GM18909 (cell line): ENCODE measurements around the gene SMYD2.

Experiments used
- ATAC-seq: cut with Tn5 transposase; IDR thresholded peaks from one replicate; pipeline ENCODE4 v1.9.1; 2021; ENCODE audit warnings: mild to moderate bottlenecking; ENCODE audit not compliant: unreplicated experiment, poor library complexity

SMYD2 gene

DNA sequence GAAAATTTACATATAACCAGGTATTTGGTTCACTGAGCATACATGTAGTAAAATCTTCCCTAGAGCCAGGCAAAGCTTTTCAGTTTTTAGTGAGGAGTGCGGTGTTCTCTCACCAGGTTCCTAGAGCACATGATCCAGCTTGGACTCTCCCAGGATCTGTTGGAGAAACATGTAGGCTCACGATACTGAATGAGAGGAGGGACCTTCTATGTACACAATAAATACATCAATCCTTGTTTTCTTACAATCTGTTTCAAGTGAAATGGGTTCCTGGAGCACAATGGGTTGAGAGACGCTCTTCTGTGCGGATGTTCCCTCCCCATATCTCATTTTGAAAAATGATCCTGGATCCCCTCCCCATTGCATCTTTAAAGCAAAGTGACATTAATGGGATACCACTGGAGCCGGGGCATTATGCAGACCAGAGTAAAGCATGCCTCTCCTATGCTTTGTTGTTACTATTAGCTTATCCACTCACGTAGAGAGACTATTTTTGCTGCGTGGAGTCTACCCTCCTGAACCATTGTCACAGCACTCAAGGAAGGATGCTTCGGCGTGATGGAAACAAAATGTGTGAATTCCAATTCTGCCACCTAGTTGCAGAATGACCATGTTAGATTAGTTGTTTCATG lies 19.3 kb downstream of the SMYD2 start:
- ATAC-seq, result no peak

DNA sequence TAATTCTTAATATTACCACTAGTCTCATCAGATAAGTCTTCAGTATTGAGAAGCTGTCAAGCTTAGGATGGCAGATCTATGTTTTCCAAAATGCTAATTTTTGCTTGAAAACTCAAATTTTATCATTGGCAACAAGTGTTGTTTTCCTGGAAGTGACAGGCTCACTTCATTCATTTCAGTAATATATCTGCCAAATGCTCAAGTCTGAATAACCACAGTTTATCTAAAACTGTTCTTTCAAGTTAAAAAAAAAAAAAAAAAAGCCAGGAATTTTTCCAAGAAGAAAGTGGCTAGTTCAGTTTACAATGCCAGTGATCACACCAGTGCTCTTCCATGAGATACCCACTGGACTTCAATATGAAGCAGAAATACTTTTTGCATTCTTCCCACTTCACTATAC lies 20.6 kb downstream of the SMYD2 start:
- ATAC-seq, result no peak

GRCh38 chr1:214303141-214303930 lies 22.4 kb downstream of the SMYD2 start:
- ATAC-seq, result no peak

DNA sequence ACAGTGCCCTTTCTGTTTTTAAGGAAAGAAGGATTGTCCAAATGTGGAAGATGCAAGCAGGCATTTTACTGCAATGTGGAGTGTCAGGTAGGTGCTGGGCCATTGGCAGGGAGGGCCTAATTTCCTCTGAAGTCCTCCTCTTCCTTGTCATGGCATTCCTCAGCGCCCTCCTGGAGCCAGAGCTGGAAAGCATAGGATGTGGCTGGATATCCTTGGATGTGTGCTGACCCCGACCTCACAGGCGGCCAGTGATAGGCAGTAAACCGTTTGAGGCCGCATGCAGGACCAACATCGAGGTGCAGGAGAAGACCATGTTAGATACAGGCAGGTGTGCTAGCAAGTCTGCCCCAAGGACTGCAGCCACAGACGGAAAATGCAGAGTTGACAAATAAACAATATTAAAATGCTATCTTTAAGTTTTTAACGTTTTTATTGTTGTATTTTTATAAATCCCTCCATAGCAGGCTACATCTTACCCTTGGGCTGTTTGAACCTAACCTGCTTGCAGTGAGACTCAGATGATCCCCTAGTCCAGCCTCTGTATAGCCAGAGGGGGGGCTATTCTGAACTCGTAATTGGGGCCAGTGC lies 24.3 kb downstream of the SMYD2 start:
- ATAC-seq, result no peak

GRCh38 chr1:214306269-214306668 lies 25.3 kb downstream of the SMYD2 start:
- ATAC-seq, result no peak

GRCh38 chr1:214310010-214310409 lies 29.1 kb downstream of the SMYD2 start:
- peak; percentile 46 for ATAC-seq

- ATAC-seq, result no peak
These were observed 30.1 kb downstream of the SMYD2 start for GRCh38 chr1:214310777-214311690.

- no peak for ATAC-seq
These were observed 31.6 kb downstream of the SMYD2 start for GRCh38 chr1:214312530-214313051.

GRCh38 chr1:214314178-214314843 lies 33.4 kb downstream of the SMYD2 start:
- ATAC-seq, result no peak

- ATAC-seq, result no peak
These were observed 35.6 kb downstream of the SMYD2 start for GRCh38 chr1:214316593-214316992.

GRCh38 chr1:214317300-214317699 lies 36.3 kb downstream of the SMYD2 start:
- no peak for ATAC-seq

- ATAC-seq, result no peak
These were observed 36.8 kb downstream of the SMYD2 start for GRCh38 chr1:214317734-214318133.

DNA sequence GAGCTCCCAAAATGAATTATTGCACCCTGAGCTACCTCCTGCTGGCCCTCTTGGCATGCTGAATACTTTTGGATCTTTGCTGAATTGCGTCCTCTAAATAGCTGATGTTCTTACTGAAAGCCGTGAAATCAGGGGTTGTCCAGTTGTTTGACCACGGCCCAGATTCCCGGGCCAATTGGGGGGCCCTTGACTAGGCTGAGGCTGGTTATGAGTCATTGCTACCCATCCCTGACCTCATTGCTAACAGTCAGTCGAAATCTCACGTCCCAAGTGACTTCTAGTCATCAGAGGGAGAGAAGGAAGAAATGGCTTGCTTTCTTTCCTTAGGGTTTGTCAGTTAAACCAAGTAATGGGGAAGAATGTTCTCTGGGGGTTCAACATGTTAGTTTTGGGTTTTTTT lies 37.4 kb downstream of the SMYD2 start:
- ATAC-seq, result no peak

GRCh38 chr1:214318956-214319736 lies 38.2 kb downstream of the SMYD2 start:
- no peak for ATAC-seq

DNA sequence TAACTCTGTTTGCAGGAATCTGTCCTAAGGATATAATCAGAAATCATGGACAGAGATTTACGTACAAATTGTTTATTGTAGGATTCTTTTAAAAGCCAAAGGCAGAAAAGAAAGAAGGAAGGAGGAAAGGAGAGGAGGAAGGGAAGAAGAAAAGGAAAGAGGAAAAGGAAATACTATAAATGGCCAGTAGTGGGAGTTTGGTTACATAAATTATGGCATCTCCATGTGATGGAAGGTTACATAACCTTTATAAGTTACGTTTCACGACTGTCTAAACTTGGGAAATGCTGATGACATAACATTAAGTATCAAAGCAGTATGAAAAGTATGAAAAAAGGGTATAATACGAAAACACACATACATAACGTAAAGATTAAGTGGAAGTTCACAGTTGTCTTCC lies 39.0 kb downstream of the SMYD2 start:
- ATAC-seq, result no peak

DNA sequence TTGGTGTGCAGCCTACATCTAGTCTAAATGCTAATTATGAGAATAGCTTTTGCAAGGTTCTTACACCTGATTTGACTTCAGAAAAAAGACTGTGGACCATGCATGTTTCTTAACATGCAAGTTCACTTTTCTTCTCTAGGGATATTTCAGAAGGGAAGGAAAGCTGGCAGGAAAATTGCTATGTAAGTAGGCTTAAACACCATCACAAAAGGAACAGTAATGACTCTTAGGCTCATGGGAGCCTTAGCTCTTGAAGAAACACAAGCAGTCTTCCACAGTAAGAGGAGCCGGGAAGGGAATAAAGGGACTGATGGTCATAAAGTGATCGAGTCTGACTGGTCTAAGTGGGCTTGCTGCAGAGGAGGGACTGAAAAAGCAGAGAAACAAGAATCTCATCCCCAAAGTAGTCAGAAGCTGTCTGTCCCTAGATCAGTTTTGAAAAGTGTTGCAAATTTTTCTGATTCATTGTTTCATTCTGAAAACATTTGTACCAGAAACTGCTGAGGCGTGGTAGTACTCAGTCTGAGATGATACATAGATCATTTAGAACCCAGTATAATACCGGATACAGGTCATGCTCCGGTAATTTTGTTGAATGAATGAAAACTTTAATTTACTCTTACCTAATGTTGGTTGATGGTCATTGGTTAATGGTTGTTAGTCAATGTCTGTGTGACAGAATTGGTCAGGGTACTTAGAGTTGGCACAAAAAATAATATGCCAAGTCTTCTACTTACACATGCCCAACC lies 40.9 kb downstream of the SMYD2 start:
- peak; percentile 75 for ATAC-seq

DNA sequence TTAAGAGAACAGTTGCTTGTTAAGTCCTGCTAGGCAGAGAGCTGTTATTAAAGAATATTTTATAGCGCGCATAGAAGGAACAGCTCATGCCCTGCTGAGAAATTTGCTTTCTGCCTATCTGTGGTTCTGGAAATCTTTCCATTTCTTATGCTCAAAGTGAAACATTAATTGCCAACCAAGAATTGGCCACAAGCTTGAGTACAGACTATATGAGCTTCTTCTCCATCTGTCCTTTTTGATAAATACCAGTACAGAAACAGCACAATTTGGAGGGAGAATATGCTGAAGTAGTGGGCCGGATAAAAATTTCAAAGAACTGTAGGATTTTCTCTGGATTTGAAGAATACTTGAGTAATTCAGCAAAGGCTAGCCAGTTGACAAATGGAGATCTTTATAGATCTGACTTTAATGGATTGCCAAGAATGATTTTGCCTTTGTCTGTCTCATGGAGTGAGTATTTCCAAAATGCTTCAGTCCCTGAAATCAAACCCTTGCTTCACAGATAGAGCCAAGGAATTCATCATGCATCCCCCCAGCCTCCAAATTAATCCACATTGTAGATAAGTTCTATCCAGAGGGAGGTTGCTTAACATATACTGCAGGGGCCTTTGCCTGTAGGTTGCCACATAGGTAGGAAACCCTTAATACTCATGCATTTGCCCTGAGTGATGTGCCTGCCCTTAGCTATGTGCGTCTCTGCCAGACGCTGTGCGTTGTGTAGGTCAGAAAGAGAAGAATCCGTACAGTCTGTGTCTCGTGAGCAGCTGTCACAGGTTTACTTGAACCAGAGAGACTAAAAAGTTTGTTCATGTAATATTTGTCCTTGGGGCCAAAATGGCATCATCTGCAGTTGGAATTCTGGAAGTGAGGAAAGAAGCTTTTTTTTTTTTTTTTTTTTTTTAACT lies 44.2 kb downstream of the SMYD2 start:
- no peak for ATAC-seq
